Neural cell (in vitro differentiated cells): Measurements from ENCODE around the gene GSTCD.

Experiments
- CTCF ChIP-seq: fragments of 450-650 bp; IDR thresholded peaks from 2 replicates; pipeline ENCODE4 v1.5.1; 2014; ENCODE audit warnings: antibody characterized with exemption, mild to moderate bottlenecking, moderate library complexity; ENCODE audit not compliant: poor library complexity, severe bottlenecking
- EP300 ChIP-seq: fragments of 450-650 bp; conservative IDR thresholded peaks from 2 replicates; pipeline ENCODE4 v1.6.1; 2014; ENCODE audit warnings: antibody characterized with exemption, mild to moderate bottlenecking, moderate library complexity; ENCODE audit not compliant: poor library complexity, severe bottlenecking
- EZH2 ChIP-seq: fragments of 200-600, 300-800 bp; shearing (Covaris generic), sonication (generic); IDR thresholded peaks from 2 replicates; pipeline ENCODE4 v1.6.1; 2014; ENCODE audit warnings: antibody characterized with exemption, low read length, borderline replicate concordance, mild to moderate bottlenecking; ENCODE audit not compliant: insufficient read depth, poor library complexity, severe bottlenecking
- MXI1 ChIP-seq: fragments of 450-650 bp; conservative IDR thresholded peaks from 2 replicates; pipeline ENCODE4 v1.6.1; 2014; ENCODE audit warnings: antibody characterized with exemption, mild to moderate bottlenecking; ENCODE audit not compliant: poor library complexity, severe bottlenecking
- POLR2AphosphoS5 ChIP-seq: IDR thresholded peaks from 2 replicates; pipeline ENCODE4 v1.6.1; 2012
- RAD21 ChIP-seq: fragments of 450-650 bp; conservative IDR thresholded peaks from 2 replicates; pipeline ENCODE4 v1.6.1; 2014; ENCODE audit warnings: antibody characterized with exemption, mild to moderate bottlenecking, moderate library complexity
- REST ChIP-seq: IDR thresholded peaks from 2 replicates; pipeline ENCODE4 v1.6.1; 2012; ENCODE audit warnings: borderline replicate concordance
- SMC3 ChIP-seq: fragments of 450-650 bp; conservative IDR thresholded peaks from 2 replicates; pipeline ENCODE4 v1.6.1; 2014; ENCODE audit warnings: antibody characterized with exemption, mild to moderate bottlenecking, moderate library complexity; ENCODE audit not compliant: poor library complexity
- TAF1 ChIP-seq: IDR thresholded peaks from 2 replicates; pipeline ENCODE4 v1.6.1; 2012; ENCODE audit warnings: low read depth

- no peak for TF ChIP-seq EZH2
- TF ChIP-seq CTCF: no peak
- peak; percentile 78 for TF ChIP-seq POLR2AphosphoS5
- TF ChIP-seq TAF1: no peak
- no peak for TF ChIP-seq RAD21
- peak; percentile 91 for TF ChIP-seq EP300
- TF ChIP-seq SMC3: no peak
- TF ChIP-seq MXI1: no peak
- TF ChIP-seq REST: no peak
These were observed 5.5 kb downstream of the GSTCD start for GRCh38 chr4:105714071-105714521.
